ENCODE data around the gene CAST. TPM values are rescaled to one million over a fixed set of nuclear protein-coding genes. Genes with fewer than 3 reads are reported as not detected.

CAST gene
- total and polyA plus RNA-seq, 2 donors (not counting 1 experiment from before 2014, with no cell fraction given), result 41.0 to 231 TPM

- Histone ChIP-seq H3K4me1 (ENCODE audit: control insufficient read depth in 2 of 2, insufficient read depth in 2 of 2, low read length in 2 of 2) (no peaks in the 10 kb centered on the region), H3K9me3 (ENCODE audit: control extremely low read depth in 1 of 3, control insufficient read depth in 2 of 3, insufficient read depth in 1 of 3, low read length in 2 of 3) (peaks cover 0 to 8% (median 0%) of the 10 kb centered on the region in 3 donors), H4K20me1 (ENCODE audit: control insufficient read depth, insufficient read depth, low read length, poor library complexity, severe bottlenecking) (no peaks in the 10 kb centered on the region), H2AFZ (ENCODE audit: insufficient read depth, low read depth, low read length, poor library complexity, severe bottlenecking) (no peak overlapping the region), H3K79me2 (ENCODE audit: control insufficient read depth, insufficient read depth, low read length) (no peaks in the 10 kb centered on the region), H3K9ac (ENCODE audit: low read length) (no peak overlapping the region), H3K27ac (ENCODE audit: low read length in 2 of 2) (no peak overlapping the region), H3K27me3 (replicated peaks in 1 of 4; ENCODE audit: control extremely low read depth in 1 of 4, control insufficient read depth in 3 of 4, insufficient read depth in 4 of 4, low read length in 3 of 4) (peaks cover 0 to 6% (median 0%) of the 10 kb centered on the region in 4 experiments), H3K4me2 (replicated peaks; ENCODE audit: low read depth, low read length, poor library complexity, severe bottlenecking) (no peak overlapping the region), H3K4me3 (ENCODE audit: control extremely low read depth in 1 of 5, extremely low read depth in 1 of 5, insufficient read depth in 1 of 5, low read depth in 2 of 5, low read length in 4 of 5) (no peak overlapping the region), H3K36me3 (replicated peaks in 1 of 2; ENCODE audit: control extremely low read depth in 1 of 2, control insufficient read depth in 1 of 2, extremely low read depth in 1 of 2, insufficient read depth in 2 of 2, low read length in 1 of 2) (no peaks in the 10 kb centered on the region)
- intact Hi-C loops (cut with micrococcal nuclease), result no loop called here
- POLR2A ChIA-PET, result no interaction called here
- Mint-ChIP-seq H3K4me3 (no peak overlapping the region), H3K4me1 (no peaks in the 10 kb centered on the region), H3K27me3 (peaks cover 9% of the 10 kb centered on the region), H3K27ac (no peak overlapping the region), H3K9me3 (ENCODE audit: insufficient read depth) (no peaks in the 10 kb centered on the region)
- WGBS (ENCODE audit: insufficient coverage), result no CpG with 5 or more reads among the region's 2 CpGs
- ATAC-seq (ENCODE audit: low read depth) (no peak), DNase-seq (no peak)
- TF ChIP-seq, protein P1, sequence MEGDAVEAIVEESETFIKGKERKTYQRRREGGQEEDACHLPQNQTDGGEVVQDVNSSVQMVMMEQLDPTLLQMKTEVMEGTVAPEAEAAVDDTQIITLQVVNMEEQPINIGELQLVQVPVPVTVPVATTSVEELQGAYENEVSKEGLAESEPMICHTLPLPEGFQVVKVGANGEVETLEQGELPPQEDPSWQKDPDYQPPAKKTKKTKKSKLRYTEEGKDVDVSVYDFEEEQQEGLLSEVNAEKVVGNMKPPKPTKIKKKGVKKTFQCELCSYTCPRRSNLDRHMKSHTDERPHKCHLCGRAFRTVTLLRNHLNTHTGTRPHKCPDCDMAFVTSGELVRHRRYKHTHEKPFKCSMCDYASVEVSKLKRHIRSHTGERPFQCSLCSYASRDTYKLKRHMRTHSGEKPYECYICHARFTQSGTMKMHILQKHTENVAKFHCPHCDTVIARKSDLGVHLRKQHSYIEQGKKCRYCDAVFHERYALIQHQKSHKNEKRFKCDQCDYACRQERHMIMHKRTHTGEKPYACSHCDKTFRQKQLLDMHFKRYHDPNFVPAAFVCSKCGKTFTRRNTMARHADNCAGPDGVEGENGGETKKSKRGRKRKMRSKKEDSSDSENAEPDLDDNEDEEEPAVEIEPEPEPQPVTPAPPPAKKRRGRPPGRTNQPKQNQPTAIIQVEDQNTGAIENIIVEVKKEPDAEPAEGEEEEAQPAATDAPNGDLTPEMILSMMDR (IDR thresholded peaks at IDR 0.05), result no peak
- no peak for TF ChIP-seq EZH2 (IDR thresholded peaks at IDR 0.05; ENCODE audit: borderline replicate concordance, insufficient read depth, low read depth, low read length, poor library complexity, severe bottlenecking)
- CTCF ChIA-PET, result interaction anchor here (0.7 to 1.9 kb wide), 3 partner anchors 70 to 132 kb away, joined by 3 to 6 read pairs (median 4); no protein-coding TSS in a partner anchor
Observed at GRCh38 chr5:96619946-96620345, 42.2 kb upstream of the CAST start.

DNA sequence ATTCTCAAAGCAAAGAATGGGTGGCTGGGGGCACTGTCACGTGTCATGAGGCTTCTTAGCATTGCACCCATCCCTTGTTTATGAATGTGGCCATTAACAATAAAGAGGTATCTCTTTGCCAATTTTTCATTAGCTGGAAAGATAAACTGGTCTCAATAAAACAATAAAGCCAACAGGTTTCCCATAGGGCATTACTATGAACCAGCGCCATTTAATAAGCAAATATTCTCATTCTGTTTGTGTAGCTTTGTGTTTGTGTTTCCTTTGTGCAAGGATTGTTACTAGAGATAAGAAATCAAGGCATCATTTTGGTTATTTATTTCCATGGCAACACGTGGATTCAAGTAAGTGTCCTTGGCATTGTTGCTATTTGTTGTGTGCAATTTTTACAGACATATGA lies 37.6 kb upstream of the CAST start:
- ATAC-seq (ENCODE audit: low read depth), result no peak
- no peaks in the 10 kb centered on the region for H3K4me1 Mint-ChIP-seq
- no peak overlapping the region for H3K27ac Mint-ChIP-seq
- H3K9me3 Mint-ChIP-seq (ENCODE audit: insufficient read depth), result no peaks in the 10 kb centered on the region
- Histone ChIP-seq H2AFZ (ENCODE audit: insufficient read depth, low read depth, low read length, poor library complexity, severe bottlenecking) (no peak overlapping the region), H3K27me3 (replicated peaks in 1 of 4; ENCODE audit: control extremely low read depth in 1 of 4, control insufficient read depth in 3 of 4, insufficient read depth in 4 of 4, low read length in 3 of 4) (no peaks in the 10 kb centered on the region), H3K36me3 (replicated peaks in 1 of 2; ENCODE audit: control extremely low read depth in 1 of 2, control insufficient read depth in 1 of 2, extremely low read depth in 1 of 2, insufficient read depth in 2 of 2, low read length in 1 of 2) (no peaks in the 10 kb centered on the region), H3K4me3 (ENCODE audit: control extremely low read depth in 1 of 5, extremely low read depth in 1 of 5, insufficient read depth in 1 of 5, low read depth in 2 of 5, low read length in 4 of 5) (no peak overlapping the region), H3K79me2 (ENCODE audit: control insufficient read depth, insufficient read depth, low read length) (no peaks in the 10 kb centered on the region), H3K4me1 (ENCODE audit: control insufficient read depth in 2 of 2, insufficient read depth in 2 of 2, low read length in 2 of 2) (no peaks in the 10 kb centered on the region), H3K27ac (ENCODE audit: low read length in 2 of 2) (no peak overlapping the region), H3K4me2 (replicated peaks; ENCODE audit: low read depth, low read length, poor library complexity, severe bottlenecking) (no peak overlapping the region), H4K20me1 (ENCODE audit: control insufficient read depth, insufficient read depth, low read length, poor library complexity, severe bottlenecking) (no peaks in the 10 kb centered on the region), H3K9ac (ENCODE audit: low read length) (no peak overlapping the region), H3K9me3 (ENCODE audit: control extremely low read depth in 1 of 3, control insufficient read depth in 2 of 3, insufficient read depth in 1 of 3, low read length in 2 of 3) (peaks cover 0 to under 1% (median 0%) of the 10 kb centered on the region in 3 donors)
- CTCF ChIA-PET, result interaction anchor here (0.6 kb wide), 1 partner anchor 427 kb away, joined by 3 read pairs; no protein-coding TSS in a partner anchor
- no peak overlapping the region for H3K4me3 Mint-ChIP-seq
- DNase-seq, result no peak
- intact Hi-C loops (cut with micrococcal nuclease), result no loop called here
- POLR2A ChIA-PET, result no interaction called here
- H3K27me3 Mint-ChIP-seq, result peaks cover 13% of the 10 kb centered on the region
- WGBS (ENCODE audit: insufficient coverage), result no CpG with 5 or more reads among the region's 3 CpGs
- TF ChIP-seq EZH2 (IDR thresholded peaks at IDR 0.05; ENCODE audit: borderline replicate concordance, insufficient read depth, low read depth, low read length, poor library complexity, severe bottlenecking), result no peak
